Measurements from ENCODE around the gene MROH2A.

MROH2A gene

GRCh38 chr2:233754872-233755611 is 23.1 kb upstream of the MROH2A start:
- DNase-seq (ENCODE audit: low spot score in 2 of 2), result no peak
- Histone ChIP-seq H3K4me3 (no peak overlapping the region), H3K4me1 (peaks cover 8% of the 10 kb centered on the region), H3K9me3 (peaks cover 3% of the 10 kb centered on the region), H3K27me3 (ENCODE audit: low read depth) (no peaks in the 10 kb centered on the region), H3K36me3 (replicated peaks) (no peaks in the 10 kb centered on the region)
- in situ Hi-C loops (cut with MboI; ENCODE audit: low sequenced_read_pairs), result no loop called here

- H3K4me3 ChIP-seq, result no peak overlapping the region
- H3K36me3 ChIP-seq (replicated peaks), result no peaks in the 10 kb centered on the region
- no peak for DNase-seq (ENCODE audit: low spot score in 2 of 2)
- peaks cover 8% of the 10 kb centered on the region for H3K4me1 ChIP-seq
- no peaks in the 10 kb centered on the region; the same call in 1 of the 2 replicates for H3K9me3 ChIP-seq
- H3K27me3 ChIP-seq (ENCODE audit: low read depth), result no peaks in the 10 kb centered on the region
- in situ Hi-C loops (cut with MboI; ENCODE audit: low sequenced_read_pairs), result no loop called here
These were observed 21.6 kb upstream of the MROH2A start for GRCh38 chr2:233756429-233757081.

- Histone ChIP-seq H3K36me3 (replicated peaks) (no peaks in the 10 kb centered on the region), H3K4me3 (no peak overlapping the region), H3K27me3 (ENCODE audit: low read depth) (peaks cover 7% of the 10 kb centered on the region; the same call in 1 of the 2 replicates), H3K4me1 (peaks cover under 1% of the 10 kb centered on the region; the same call in 1 of the 2 replicates), H3K9me3 (no peaks in the 10 kb centered on the region)
- DNase-seq (ENCODE audit: low spot score in 2 of 2), result no peak
- in situ Hi-C loops (cut with MboI; ENCODE audit: low sequenced_read_pairs), result no loop called here
These were observed 20.0 kb upstream of the MROH2A start for GRCh38 chr2:233758141-233758540.

GRCh38 chr2:233758849-233759248 is 19.3 kb upstream of the MROH2A start:
- no peaks in the 10 kb centered on the region for H3K4me1 ChIP-seq
- H3K36me3 ChIP-seq (replicated peaks), result no peaks in the 10 kb centered on the region
- in situ Hi-C loops (cut with MboI; ENCODE audit: low sequenced_read_pairs), result no loop called here
- H3K4me3 ChIP-seq, result no peak overlapping the region
- peaks cover 11% of the 10 kb centered on the region; the same call in 1 of the 2 replicates for H3K27me3 ChIP-seq (ENCODE audit: low read depth)
- H3K9me3 ChIP-seq, result no peaks in the 10 kb centered on the region
- DNase-seq (ENCODE audit: low spot score in 2 of 2), result no peak

- no peaks in the 10 kb centered on the region for H3K9me3 ChIP-seq
- H3K4me1 ChIP-seq, result no peaks in the 10 kb centered on the region
- in situ Hi-C loops (cut with MboI; ENCODE audit: low sequenced_read_pairs), result no loop called here
- peaks cover 12% of the 10 kb centered on the region; the same call in 1 of the 2 replicates for H3K27me3 ChIP-seq (ENCODE audit: low read depth)
- H3K4me3 ChIP-seq, result no peak within 1 kb of the TSS
- H3K36me3 ChIP-seq (replicated peaks), result no peaks in the 10 kb centered on the region
- no peak for DNase-seq (ENCODE audit: low spot score in 2 of 2)
These were observed 18.1 kb upstream of the MROH2A start, which contains the start of gene UGT1A1 for GRCh38 chr2:233760043-233760442. TSS of gene UGT1A1 (plus strand) at chr2:233760270. CDS start at chr2:233760288, 18 bp downstream.

GRCh38 chr2:233761040-233761769 is 16.9 kb upstream of the MROH2A start:
- Histone ChIP-seq H3K4me1 (no peaks in the 10 kb centered on the region), H3K9me3 (no peaks in the 10 kb centered on the region), H3K27me3 (ENCODE audit: low read depth) (peaks cover 12% of the 10 kb centered on the region; the same call in 1 of the 2 replicates), H3K36me3 (replicated peaks) (no peaks in the 10 kb centered on the region), H3K4me3 (no peak overlapping the region)
- no peak for DNase-seq (ENCODE audit: low spot score in 2 of 2)
- in situ Hi-C loops (cut with MboI; ENCODE audit: low sequenced_read_pairs), result no loop called here

- H3K36me3 ChIP-seq (replicated peaks), result no peaks in the 10 kb centered on the region
- no peaks in the 10 kb centered on the region for H3K9me3 ChIP-seq
- no peaks in the 10 kb centered on the region for H3K4me1 ChIP-seq
- H3K4me3 ChIP-seq, result no peak overlapping the region
- H3K27me3 ChIP-seq (ENCODE audit: low read depth), result peaks cover 12% of the 10 kb centered on the region; the same call in 1 of the 2 replicates
- in situ Hi-C loops (cut with MboI; ENCODE audit: low sequenced_read_pairs), result no loop called here
- no peak for DNase-seq (ENCODE audit: low spot score in 2 of 2)
These were observed 13.9 kb upstream of the MROH2A start for GRCh38 chr2:233764264-233764663.

GRCh38 chr2:233764761-233765160 is 13.4 kb upstream of the MROH2A start:
- DNase-seq (ENCODE audit: low spot score in 2 of 2), result no peak
- peaks cover 12% of the 10 kb centered on the region; the same call in 1 of the 2 replicates for H3K27me3 ChIP-seq (ENCODE audit: low read depth)
- H3K36me3 ChIP-seq (replicated peaks), result no peaks in the 10 kb centered on the region
- no peaks in the 10 kb centered on the region for H3K9me3 ChIP-seq
- H3K4me3 ChIP-seq, result no peak overlapping the region
- no peaks in the 10 kb centered on the region for H3K4me1 ChIP-seq
- in situ Hi-C loops (cut with MboI; ENCODE audit: low sequenced_read_pairs), result no loop called here

GRCh38 chr2:233766416-233766815 is 11.7 kb upstream of the MROH2A start:
- no peak for DNase-seq (ENCODE audit: low spot score in 2 of 2)
- Histone ChIP-seq H3K36me3 (replicated peaks) (no peaks in the 10 kb centered on the region), H3K4me1 (no peaks in the 10 kb centered on the region), H3K27me3 (ENCODE audit: low read depth) (peaks cover 12% of the 10 kb centered on the region; the same call in 1 of the 2 replicates), H3K4me3 (no peak overlapping the region), H3K9me3 (no peaks in the 10 kb centered on the region)
- in situ Hi-C loops (cut with MboI; ENCODE audit: low sequenced_read_pairs), result no loop called here

GRCh38 chr2:233768076-233768475 is 10.1 kb upstream of the MROH2A start:
- Histone ChIP-seq H3K9me3 (no peaks in the 10 kb centered on the region), H3K4me1 (no peaks in the 10 kb centered on the region), H3K4me3 (no peak overlapping the region), H3K36me3 (replicated peaks) (no peaks in the 10 kb centered on the region), H3K27me3 (ENCODE audit: low read depth) (peaks cover 6% of the 10 kb centered on the region; the same call in 1 of the 2 replicates)
- DNase-seq (ENCODE audit: low spot score in 2 of 2), result no peak
- in situ Hi-C loops (cut with MboI; ENCODE audit: low sequenced_read_pairs), result no loop called here

- in situ Hi-C loops (cut with MboI; ENCODE audit: low sequenced_read_pairs), result no loop called here
These were observed 8.9 kb upstream of the MROH2A start for GRCh38 chr2:233769260-233769659.

GRCh38 chr2:233772153-233772552 is 6.0 kb upstream of the MROH2A start:
- Histone ChIP-seq H3K9me3 (no peaks in the 10 kb centered on the region), H3K4me1 (no peaks in the 10 kb centered on the region), H3K27me3 (ENCODE audit: low read depth) (no peaks in the 10 kb centered on the region), H3K4me3 (no peak overlapping the region), H3K36me3 (replicated peaks) (no peaks in the 10 kb centered on the region)
- DNase-seq (ENCODE audit: low spot score in 2 of 2), result no peak
- in situ Hi-C loops (cut with MboI; ENCODE audit: low sequenced_read_pairs), result no loop called here

More at GRCh38 chr2:233769260-233769659, 8.9 kb upstream of the MROH2A start:
- no peak for DNase-seq (ENCODE audit: low spot score in 2 of 2)
- Histone ChIP-seq H3K4me3 (no peak overlapping the region), H3K36me3 (replicated peaks) (no peaks in the 10 kb centered on the region), H3K4me1 (no peaks in the 10 kb centered on the region), H3K9me3 (no peaks in the 10 kb centered on the region), H3K27me3 (ENCODE audit: low read depth) (no peaks in the 10 kb centered on the region)

- Histone ChIP-seq H3K27me3 (ENCODE audit: low read depth) (no peaks in the 10 kb centered on the region), H3K4me1 (no peaks in the 10 kb centered on the region), H3K36me3 (replicated peaks) (no peaks in the 10 kb centered on the region), H3K9me3 (no peaks in the 10 kb centered on the region), H3K4me3 (no peak overlapping the region)
- in situ Hi-C loops (cut with MboI; ENCODE audit: low sequenced_read_pairs), result no loop called here
- DNase-seq (ENCODE audit: low spot score in 2 of 2), result no peak
These were observed 5.5 kb upstream of the MROH2A start for GRCh38 chr2:233772583-233772982.

Data from HAP-1 (cell line).